ENCODE results near the gene RPP40.

GRCh38 chr6:4979426-4979825 lies 24.4 kb downstream of the RPP40 start:
- TF ChIP-seq CTCF (conservative IDR thresholded peaks at IDR 0.05; ENCODE audit: low read length): no peak
- TF ChIP-seq EZH2phosphoT487 (IDR thresholded peaks at IDR 0.05; ENCODE audit: borderline replicate concordance, low read depth, low read length): no peak

Data from OCI-LY7 (cell line).